CD4-positive, alpha-beta T cell treated with Interleukin-21 for 1 hour (primary cell): Measurements from ENCODE around the gene CNTNAP2.

Experiments
- DNase-seq: peaks from one replicate; pipeline ENCODE4 v3.0.0-alpha.2; 2020

The CNTNAP2 gene

DNA sequence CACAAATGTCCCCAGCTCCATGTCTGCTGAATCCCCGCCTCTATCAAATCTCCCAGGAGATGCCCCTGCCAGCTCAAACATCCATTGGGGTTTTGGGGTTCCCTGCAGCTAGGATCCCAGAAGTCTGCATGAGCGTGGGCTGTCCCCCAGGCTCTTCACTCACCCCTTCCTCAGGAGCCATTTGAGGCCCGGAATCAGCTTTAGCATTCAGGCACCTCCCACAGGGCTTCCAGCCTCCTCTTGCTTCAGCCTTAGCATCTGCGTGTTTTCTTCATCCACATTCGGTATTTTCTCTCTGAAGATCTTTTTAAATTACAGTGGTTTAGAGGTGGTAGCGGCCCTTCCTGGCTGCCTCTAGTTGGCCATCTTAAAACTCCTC, 1054.4 kb downstream of the CNTNAP2 start:
- DNase-seq = no peak

DNA sequence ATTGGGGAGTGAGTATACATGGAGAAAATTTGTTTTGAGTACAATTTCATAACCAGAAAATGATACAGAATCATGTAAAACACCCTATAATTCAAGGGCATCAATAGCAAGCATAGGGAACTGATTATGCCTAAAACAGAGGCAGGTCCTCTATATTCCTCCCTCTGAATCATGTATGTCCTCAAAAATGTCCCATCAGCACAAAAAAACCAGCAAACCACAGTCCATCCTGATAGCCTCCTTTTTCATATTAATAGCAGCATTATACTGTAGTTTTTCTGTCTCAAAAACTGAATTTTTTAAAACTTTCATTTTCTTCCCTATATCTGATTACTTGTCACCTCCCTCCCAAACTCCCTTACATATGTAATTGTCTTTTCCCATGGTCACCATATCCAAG, 1057.3 kb downstream of the CNTNAP2 start:
- DNase-seq = no peak

DNA sequence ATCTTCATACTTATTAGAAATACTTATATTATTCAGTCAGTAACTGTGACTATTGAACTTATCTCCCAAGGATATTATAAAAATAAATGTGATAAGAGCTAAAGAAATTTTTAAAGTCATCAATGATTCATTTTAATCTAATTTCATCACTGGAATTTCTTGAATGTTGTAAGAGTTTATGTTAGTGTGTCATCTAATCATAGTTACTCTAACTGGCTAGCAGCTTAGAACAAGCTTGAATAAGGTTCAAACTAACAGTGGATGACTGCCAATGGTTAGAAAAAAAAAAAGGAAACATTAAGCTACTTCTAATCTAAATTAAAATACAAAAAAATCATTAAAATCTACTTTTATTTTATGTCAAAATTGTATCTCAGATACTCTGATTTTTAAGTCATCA, 1066.3 kb downstream of the CNTNAP2 start:
- DNase-seq = no peak

DNA sequence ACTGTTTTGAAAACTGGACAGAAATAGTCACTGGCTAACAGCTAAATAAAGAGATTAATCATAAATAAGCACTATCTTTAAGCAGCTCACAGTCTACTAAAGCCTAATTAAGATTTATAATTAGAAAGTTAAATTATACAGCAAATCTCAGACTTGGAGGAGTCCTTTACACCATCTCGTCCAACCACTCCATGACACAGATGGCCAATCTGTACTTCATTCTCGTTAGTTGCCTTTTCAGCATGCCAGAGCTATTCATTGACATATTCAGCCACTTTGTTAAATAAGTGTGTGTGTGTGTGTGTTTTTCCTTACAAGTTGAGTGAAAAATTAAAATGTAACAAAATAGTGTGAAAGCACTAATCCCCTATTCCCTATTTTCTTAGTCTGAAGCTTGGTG, 1066.7 kb downstream of the CNTNAP2 start:
- DNase-seq = no peak

DNA sequence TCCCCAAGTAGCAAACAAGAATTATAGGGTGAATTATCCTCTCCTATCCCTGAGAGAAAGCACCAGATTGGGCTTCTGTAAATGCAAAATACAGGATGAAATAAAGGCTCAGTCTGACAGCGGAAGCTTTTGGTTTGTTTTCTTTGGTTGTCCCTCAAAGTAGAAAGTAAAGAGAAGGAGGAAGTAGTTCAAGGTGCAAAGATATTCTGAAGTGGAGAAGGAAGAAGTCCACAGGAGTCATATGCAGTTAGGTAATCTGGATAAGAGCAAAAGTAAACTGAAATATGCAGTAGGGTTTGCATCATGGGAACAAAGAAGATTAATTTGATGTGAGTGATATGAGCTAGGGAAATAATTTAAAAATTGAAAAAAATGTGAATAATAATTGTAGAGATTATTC, 1071.9 kb downstream of the CNTNAP2 start:
- DNase-seq = no peak

DNA sequence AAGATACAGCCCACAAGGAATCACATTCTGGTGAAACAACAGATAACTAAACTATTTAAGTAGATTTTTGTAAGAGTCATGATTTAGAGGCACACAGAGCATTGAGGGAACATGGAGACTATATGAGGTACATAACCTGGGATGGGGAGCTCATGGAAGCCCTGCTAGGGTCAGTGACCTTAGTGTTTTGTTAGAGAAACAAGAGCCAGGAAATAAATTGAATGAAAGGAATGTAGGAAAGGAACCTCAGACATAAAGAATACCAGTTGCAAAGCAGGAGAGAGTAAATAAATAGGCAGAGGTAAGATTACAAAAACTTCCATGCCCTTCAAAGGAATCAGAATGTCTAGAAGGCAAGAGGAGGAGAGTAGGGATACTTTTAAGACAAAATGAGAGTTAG, 1076.9 kb downstream of the CNTNAP2 start:
- no peak for DNase-seq

DNA sequence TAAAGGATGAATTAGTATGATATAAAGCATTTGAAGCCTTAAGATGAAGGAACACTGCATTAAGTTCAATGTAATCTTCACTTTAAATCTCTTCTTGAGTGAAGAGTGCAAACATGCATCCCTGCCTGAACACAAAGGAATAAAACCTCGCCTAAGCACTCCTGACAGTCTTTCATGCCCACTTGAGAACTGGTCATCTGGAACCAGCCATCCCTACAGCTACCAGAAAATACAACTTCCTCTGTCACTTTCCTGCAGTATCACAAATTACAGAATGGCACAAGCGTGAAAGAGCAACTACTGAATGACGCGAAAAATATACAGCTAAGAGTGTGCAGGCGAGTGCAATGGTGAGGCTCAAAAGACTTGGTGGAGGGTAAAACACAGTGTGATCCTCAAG, 1079.9 kb downstream of the CNTNAP2 start:
- DNase-seq = no peak

DNA sequence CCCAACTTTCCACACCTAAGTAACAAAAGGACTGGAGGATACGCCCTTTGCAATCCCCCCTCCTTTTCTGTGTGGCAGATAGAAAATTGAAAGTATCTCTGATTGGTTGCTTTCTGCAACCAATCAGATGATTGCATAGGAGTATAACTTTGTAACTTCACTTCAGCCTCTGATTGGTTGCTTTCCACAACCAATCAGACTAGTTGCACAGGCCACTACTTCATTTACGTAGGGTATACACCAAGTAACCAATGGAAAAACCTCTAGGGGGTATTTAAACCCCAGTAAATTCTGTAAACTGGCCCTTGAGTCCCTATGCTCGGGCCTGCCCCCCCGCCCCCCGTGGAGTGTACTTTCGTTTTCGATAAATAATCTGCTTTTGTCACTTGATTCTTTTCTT, 1080.4 kb downstream of the CNTNAP2 start:
- DNase-seq = no peak

DNA sequence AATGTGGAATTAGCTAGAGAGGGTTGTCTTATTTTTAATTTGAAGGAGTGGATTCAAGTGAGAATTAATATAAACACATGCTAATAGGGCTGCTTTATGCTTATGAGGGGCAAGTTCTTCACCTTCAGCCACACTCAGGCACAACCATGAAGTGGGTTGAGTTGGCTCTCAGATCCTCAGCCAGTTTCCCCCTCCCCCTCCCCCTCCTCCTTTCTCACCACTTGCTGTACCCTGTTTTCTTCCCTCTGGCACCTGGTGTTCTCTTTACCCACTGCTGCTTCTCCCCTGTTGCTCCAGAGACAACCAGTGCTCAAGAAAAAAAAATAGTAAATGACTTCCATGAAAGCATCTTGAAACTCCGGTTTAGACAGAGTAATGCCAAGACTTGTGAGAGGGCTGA, 1083.3 kb downstream of the CNTNAP2 start:
- DNase-seq = no peak

DNA sequence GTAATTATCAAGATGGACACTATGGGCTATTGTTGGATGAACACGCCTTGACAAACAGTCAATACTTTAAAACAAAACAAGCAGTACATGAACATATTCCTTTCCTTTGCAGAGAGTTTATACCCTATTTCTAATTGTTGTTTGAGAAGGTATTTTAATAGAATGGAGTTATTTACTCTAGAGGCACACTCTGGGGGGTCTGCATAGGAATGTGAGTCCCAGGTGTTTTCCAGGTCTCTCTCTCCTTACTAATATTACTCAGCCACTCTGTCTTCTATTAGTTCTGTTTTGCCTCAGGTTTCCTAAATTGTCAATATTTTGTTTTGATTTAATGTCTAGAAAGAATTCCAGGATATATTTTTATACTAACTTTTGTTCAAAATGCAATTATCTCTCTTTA, 1091.4 kb downstream of the CNTNAP2 start:
- no peak for DNase-seq

DNA sequence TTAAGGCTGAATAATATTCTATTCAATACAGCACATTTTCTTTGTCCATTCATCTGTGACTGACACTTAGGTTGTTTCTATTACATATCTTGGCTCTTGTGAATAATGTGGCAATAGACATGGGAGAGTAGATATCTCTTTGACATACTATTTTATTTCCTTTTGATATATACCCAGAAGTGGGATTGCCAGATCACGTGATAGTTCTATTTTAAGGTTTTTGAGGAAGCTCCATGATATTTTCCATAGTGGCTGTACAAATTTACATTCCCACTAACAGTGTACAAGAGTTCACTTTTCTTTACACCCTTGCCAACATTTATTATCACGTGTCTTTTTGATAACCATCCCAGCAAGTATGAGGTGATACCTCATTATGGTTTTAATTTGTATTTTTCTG, 1114.7 kb downstream of the CNTNAP2 start:
- DNase-seq = no peak

DNA sequence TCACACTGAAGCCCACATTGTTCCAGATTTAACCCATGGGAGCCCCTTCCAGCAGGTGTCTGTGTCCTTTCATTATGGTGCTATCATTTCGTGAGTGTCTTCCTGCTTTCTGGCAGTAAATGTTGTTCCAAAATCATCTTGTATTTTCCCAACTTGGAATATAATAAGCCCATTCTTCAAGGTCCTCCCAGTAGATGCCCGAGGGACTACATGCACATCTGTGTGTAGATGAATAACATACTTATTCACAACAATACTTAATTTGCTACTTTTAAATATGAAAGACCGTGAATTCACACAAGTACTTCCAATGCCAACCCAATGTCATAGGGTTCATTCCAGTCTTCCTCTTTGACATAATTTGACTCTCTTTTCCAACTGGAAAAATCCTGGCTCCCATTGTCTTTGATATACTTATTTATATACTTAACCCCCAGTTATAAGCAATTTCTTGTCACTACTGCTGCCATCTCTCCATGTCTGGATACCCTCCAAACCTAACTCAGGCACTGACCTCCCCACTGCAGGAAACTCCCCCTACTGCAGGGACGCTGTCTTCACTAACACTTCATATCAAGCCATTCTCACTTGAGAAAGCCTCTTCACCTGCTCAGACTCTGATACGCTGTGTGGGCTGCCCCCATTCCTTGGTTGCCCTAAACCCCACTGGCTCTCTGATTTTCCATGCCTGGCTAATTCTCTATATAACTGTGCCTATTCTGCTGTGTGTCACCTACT, 1119.2 kb downstream of the CNTNAP2 start:
- no peak for DNase-seq

DNA sequence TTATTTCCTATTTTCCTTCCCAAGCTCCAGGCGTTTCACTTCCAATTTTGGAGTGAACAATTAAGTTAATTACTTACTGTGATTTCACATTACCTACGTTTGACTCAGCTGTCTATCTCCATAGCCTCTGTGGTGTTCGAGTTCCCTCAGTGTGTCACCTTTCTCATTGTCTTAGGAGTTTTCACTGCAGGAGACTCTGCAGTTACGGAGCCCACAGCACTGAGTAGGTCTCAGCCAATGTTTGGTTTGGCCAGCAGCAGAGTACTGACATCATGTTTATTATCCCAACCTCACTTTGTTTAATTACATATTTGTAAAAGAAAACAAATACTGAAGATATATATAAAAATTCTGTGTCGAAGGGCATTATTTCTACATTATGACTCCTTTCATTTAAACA, 1123.9 kb downstream of the CNTNAP2 start:
- DNase-seq = no peak

DNA sequence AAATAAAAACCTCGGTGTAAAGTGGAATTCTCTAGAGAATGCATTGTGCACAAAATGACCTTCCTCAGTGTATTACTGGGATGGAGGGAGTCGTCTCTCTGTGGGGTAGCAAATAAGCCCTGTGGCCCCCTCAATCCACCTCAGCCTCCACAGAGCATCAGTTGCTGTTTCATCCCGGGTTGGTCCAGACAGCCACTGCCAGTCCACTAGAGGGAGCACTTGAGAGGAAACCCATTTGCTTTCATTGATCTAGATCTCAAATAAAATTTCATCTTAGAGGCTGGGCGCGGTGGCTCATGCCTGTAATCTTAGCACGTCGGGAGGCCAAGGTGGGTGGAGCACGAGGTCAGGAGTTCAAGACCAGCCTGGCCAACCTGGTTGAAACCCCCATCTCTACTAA, 1128.7 kb downstream of the CNTNAP2 start:
- no peak for DNase-seq

DNA sequence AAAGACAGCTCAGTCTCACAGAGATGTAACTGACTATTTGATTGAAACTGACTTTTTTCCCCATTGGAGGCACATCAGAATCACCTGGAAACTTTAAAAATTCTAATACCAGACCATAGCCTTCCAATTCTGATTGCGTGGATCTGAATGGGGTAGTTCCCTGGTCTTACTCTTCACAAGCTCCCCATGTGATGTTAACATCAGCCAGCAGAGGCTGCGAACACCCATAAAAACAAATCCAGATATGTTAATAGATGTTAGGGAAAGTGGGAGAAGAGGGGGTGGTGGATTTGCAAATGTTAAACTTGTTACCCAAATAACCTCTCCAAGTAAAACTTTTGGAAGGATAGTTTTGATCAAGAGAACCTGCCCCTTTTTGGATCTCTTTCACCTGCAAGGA, 1133.4 kb downstream of the CNTNAP2 start:
- no peak for DNase-seq

DNA sequence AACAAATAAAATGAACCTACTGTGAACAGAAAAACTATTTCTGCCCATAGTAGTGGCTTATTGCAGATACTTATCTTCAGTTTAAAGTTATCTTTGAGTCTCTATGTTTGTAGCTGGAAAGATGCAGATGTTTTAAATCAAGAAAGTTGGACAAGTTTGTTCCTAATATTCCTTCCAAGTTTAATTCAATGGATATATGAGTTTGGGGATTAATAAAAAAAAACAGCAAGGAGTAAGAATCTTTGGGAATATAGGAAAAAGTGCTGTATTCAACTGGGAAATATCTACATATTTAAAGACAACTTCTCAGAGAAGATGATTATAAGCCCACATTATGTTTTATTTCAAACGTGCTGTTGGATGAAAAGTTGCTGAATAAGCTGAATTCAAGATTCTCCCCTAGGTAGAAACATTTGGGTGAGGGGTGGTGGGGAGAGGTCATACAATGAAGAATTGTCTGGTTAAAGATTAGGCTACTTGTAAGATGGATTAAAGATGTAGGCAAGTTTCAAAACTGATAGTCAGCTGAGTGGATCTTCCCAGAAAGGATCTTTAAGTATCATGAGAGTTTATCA, 1135.2 kb downstream of the CNTNAP2 start:
- DNase-seq = no peak

DNA sequence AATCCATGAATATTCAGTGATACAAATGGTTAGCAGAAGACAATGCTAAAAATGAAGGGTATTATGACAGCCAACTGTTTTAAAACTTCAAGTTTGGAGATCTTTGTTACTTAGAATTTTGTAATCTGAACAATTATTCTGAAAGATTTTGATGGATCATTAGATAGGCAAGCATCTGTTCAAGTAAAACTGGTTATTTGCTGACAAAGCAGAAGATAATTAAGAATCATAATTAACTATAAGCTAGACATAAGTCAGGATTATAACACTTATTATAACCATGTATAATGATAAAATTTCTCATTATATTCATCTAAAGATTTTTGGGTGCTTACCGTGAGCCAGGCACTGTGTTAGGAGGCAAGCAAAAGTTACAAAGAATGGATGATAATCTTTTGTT, 1145.1 kb downstream of the CNTNAP2 start:
- DNase-seq = no peak

DNA sequence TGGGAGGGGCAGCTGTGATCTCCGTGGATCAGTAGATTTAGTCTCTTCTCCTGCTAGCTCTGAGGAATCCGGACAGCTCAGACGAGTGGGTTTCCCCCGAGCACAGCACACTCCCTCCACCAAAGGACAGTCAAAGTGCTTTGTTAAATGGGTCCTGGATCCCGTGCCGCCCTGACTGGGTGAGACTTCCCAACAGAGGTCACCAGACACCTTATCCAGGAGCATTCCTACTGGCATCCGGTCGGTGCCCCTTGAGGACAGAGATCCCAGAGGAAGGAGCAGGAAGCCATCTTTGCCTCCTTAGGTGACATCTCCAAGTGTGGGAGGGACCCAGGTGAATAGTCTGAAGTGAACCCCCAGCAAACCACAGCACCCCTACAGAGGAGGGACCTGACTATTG, 1148.9 kb downstream of the CNTNAP2 start:
- DNase-seq = no peak

DNA sequence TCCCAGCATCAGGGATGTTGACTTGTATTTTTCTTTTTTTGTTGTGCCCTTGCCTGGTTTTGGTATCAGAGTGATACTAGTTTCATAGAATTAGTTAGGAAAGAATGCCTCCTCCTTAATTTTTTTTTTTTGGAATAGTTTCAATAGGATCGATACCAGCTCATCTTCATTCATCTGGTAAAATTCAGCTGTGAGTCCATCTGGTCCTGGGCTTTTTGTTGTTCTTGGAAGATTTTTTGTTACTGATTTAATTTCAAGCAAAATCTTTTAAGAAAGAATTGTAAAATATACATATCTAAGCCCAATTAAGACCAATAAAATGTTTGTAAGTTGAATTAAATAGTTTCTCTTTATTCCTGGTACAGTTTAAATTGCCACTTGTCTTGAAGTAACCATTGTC, 1159.5 kb downstream of the CNTNAP2 start:
- no peak for DNase-seq

DNA sequence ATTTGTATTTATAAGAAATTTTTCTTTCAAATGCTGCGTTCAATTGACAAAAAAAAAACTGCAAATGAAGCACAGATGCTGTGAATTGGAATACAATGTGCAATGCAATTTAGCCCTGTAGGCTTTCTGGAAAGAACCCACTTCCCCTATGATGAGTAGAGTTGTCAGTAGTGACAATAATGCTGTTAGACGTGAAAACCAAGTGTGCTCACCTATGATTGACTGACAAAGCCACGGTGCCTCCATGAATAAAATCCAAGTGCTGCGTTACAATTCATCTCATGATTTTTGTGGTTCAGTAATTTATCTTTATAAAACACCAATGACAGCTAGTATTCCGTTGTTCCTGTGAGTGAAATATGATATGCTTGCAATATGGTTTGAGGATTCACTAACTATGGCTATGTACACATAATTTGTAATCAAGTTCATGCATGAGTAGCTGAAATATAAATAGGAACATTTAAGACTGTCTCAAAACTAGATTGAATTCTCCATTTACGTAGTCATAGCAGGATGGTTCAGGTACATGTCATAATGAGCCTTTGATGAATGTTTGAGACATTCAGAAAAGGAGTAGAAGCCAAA, 1160.3 kb downstream of the CNTNAP2 start:
- no peak for DNase-seq

DNA sequence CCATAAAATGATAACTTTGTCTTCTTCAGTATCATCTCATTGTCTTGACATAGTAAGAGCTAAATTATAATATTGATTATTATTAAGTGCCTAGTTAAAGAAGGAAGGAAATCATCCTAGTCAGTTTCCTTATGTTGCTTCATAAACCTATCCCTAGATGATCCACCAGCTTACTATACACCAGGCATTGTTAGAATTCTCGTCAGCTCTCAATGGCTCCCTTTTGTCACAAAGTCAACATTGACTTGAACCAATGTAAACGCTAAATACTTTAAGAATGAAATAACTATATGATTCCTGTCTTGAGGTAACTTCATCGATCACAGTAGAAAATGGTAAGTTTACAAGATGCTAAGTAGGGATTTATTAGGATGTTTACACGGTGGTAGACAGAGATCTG, 1162.9 kb downstream of the CNTNAP2 start:
- no peak for DNase-seq

DNA sequence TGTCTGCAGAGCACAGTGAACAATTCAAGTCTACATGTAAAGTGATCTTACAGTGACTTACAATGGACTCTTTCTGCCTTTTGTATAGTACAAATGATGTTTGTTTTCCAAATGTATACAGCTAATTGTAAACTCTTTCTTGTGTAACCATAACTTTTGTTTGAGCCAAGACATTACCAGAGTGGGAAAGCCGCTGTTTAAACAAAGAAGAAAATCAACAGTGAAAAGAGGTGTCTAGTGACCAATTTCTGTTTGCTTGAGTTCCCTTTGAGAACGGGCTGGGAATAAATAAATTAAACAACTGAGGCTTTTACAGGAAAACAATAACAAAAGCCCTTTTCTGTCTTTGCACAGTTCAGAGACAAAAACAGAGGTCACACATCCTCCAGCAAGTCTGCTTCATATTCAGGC, 1163.4 kb downstream of the CNTNAP2 start:
- DNase-seq = no peak

DNA sequence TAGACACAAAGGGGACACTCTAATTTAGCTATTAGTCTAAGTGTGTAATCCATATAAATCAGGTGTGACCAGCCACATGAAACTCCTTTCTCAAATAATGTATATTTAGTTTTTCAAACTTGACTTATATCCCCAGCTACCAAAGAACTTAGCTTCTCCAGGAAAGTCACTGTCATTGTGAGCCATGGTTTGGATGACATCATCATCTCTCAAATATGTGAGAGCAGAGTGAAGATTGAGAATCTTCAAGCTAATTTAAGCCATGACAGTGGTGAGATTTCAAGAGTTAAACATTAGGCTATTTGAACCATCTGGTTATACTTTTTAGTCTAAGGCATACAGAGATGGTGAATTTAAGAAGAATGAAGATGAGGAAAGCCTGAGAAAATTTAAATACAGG, 1165.6 kb downstream of the CNTNAP2 start:
- DNase-seq = no peak

DNA sequence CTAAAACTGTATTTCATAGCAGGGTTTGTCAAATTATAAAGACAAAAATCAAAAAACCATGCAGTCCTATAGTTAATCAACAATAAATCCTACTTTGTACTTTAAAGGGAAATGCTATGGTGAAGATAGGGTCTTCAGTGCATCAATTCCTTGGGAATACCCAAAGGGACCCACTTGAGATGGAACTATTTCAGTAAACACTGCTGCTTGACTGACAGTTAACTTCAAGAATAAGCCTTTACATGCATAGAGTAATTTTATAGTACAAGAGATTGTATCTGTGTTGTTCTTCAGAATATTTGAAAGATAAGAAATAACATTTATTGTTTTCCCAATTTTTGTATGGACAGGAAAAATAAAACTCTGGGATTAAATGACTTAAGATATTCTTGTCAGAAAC, 1179.6 kb downstream of the CNTNAP2 start:
- DNase-seq = no peak

DNA sequence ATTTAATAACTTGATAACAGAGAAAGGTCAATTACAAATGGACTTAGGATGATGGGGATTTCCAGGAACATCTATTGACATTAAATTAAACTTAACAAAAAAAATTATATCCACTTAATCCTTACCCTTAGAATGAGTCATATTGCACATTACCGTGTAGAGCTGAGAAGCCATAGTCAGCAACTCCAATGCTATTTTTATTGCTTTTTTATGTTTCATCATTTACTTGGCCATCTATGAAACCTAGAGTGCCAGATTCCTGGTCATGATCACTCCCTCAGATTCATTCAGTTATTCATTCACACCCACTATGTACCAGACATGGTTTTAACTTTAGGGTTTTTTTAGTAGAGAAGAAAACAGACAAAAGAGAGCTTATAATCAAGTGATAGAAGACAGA, 1180.4 kb downstream of the CNTNAP2 start:
- DNase-seq = no peak
